ENCODE measurements around the gene CDC37L1. TPM values are rescaled to one million over a fixed set of nuclear protein-coding genes. Genes with fewer than 3 reads are reported as not detected.
A peak's percentile ranks its signal among the peaks of the same experiment; 100 is the strongest.

CDC37L1 gene
- total RNA-seq, 1 donor from 2014 or later: 23.8 TPM

GRCh38 chr9:4669890-4670289, 9.5 kb upstream of the CDC37L1 start:
- H3K27me3 ChIP-seq: no peaks in the 10 kb centered on the region

DNA sequence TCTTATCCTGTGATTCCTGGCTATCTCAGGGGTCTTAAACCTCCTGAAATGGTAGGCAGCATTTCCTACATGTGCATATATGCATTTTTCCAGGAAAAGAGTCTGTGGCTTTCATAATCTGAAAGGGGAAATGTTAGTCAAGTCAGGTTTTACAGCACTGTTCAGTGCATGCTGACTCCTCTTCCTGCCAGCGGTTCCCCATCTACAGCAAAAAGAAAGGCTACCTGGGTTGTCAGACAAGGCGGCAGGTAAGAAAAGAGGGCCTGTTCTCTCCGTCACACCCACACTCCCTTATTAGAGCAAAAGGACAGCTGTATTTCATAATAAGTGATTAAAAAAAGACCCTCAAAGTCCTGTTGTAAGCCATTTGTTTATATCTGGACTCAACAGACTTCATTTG, 8.8 kb upstream of the CDC37L1 start:
- intact Hi-C loops (cut with DNase I): no loop called here

More at GRCh38 chr9:4669890-4670289, 9.5 kb upstream of the CDC37L1 start:
- no peak for DNase-seq (ENCODE audit: extremely low spot score in 2 of 2)
- H3K27ac ChIP-seq: no peak overlapping the region
- TF ChIP-seq POLR2A (IDR thresholded peaks at IDR 0.05): no peak
- TF ChIP-seq, protein P1, sequence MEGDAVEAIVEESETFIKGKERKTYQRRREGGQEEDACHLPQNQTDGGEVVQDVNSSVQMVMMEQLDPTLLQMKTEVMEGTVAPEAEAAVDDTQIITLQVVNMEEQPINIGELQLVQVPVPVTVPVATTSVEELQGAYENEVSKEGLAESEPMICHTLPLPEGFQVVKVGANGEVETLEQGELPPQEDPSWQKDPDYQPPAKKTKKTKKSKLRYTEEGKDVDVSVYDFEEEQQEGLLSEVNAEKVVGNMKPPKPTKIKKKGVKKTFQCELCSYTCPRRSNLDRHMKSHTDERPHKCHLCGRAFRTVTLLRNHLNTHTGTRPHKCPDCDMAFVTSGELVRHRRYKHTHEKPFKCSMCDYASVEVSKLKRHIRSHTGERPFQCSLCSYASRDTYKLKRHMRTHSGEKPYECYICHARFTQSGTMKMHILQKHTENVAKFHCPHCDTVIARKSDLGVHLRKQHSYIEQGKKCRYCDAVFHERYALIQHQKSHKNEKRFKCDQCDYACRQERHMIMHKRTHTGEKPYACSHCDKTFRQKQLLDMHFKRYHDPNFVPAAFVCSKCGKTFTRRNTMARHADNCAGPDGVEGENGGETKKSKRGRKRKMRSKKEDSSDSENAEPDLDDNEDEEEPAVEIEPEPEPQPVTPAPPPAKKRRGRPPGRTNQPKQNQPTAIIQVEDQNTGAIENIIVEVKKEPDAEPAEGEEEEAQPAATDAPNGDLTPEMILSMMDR (IDR thresholded peaks at IDR 0.05): no peak
- no peak for TF ChIP-seq POLR2AphosphoS5 (IDR thresholded peaks at IDR 0.05; ENCODE audit: insufficient read depth in 1 of 2, low read depth in 1 of 2)
- intact Hi-C loops (cut with DNase I): no loop called here
- no peaks in the 10 kb centered on the region for H3K9me3 ChIP-seq
- no peak overlapping the region for H3K4me3 ChIP-seq
- H3K36me3 ChIP-seq: no peaks in the 10 kb centered on the region
- peaks cover 15% of the 10 kb centered on the region for H3K4me1 ChIP-seq

DNA sequence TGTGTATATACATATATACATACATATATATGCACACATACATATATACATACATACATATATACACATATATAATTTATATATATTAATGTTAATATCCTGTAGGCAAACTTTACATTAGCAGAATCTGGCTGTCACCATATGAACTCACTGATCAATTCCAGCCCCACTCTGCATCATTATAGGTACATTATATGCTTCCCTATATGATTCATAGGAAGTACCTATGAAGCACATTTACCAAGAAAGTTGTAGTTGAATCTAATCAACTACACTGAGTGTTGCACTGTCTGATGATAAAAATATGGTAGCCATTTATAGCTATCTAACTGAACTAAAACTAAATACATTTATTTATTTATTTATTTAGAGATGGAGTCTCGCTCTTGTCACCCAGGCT, 7.6 kb upstream of the CDC37L1 start:
- no peak for DNase-seq (ENCODE audit: extremely low spot score in 2 of 2)
- Histone ChIP-seq H3K9me3 (no peaks in the 10 kb centered on the region), H3K36me3 (no peaks in the 10 kb centered on the region), H3K27me3 (no peaks in the 10 kb centered on the region), H3K4me1 (peaks cover 3% of the 10 kb centered on the region), H3K4me3 (no peak overlapping the region), H3K27ac (no peak overlapping the region)
- intact Hi-C loops (cut with DNase I): no loop called here
- no peak for TF ChIP-seq POLR2A (IDR thresholded peaks at IDR 0.05)
- TF ChIP-seq POLR2AphosphoS5 (IDR thresholded peaks at IDR 0.05; ENCODE audit: insufficient read depth in 1 of 2, low read depth in 1 of 2): no peak
- TF ChIP-seq, protein P1 (IDR thresholded peaks at IDR 0.05): no peak

More for the DNA sequence above, 8.8 kb upstream of the CDC37L1 start:
- Histone ChIP-seq H3K36me3 (no peaks in the 10 kb centered on the region), H3K4me1 (peaks cover 8% of the 10 kb centered on the region), H3K4me3 (no peak overlapping the region), H3K27me3 (no peaks in the 10 kb centered on the region), H3K27ac (no peak overlapping the region), H3K9me3 (no peaks in the 10 kb centered on the region)
- TF ChIP-seq POLR2A (IDR thresholded peaks at IDR 0.05) (no peak), POLR2AphosphoS5 (IDR thresholded peaks at IDR 0.05; ENCODE audit: insufficient read depth in 1 of 2, low read depth in 1 of 2) (no peak)
- TF ChIP-seq, protein P1 (IDR thresholded peaks at IDR 0.05): no peak
- DNase-seq (ENCODE audit: extremely low spot score in 2 of 2): no peak

DNA sequence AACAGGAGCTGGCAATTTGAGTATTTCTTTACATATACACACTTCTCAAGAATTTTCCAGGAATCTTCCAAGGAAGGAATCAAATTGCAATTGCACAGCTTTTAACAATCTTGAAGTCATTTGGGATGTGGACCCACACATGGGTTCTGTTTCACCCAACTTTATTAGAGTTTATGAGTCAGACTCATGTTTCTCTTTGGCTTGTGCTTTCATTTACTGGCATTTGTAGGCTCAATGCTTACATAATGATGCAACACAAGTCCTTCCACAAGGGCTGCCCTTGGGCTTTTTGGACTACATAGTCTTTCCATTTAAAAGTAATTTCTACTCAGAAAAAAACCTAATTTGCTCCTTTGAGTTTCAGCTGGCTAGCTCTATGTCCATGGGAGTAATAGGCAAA, 4.6 kb upstream of the CDC37L1 start:
- intact Hi-C loops (cut with DNase I): no loop called here
- H3K27ac ChIP-seq: peak overlapping the region; percentile 75

DNA sequence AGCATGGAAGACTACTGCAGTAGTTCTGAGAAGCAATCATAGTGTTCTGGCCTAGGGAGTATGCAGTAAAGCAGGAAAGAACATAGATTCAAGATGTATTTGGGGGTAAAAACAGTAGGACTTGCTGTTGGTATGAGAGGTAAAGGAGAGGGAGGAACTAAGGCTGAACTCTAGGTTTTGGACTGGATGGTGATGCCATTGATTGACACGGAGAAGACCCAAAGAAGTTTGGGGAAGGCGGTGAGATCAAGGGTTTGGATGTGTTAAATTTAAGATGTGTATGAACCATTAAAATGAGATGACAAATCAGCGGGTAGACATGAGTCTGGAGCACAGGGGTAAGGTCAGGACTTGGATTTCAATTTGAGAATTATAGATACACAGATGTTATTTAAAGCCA, 2.0 kb upstream of the CDC37L1 start:
- Histone ChIP-seq H3K9me3 (no peaks in the 10 kb centered on the region), H3K4me1 (peaks cover 33% of the 10 kb centered on the region), H3K27me3 (no peaks in the 10 kb centered on the region), H3K4me3 (no peak overlapping the region), H3K27ac (peak overlapping the region; percentile 98), H3K36me3 (no peaks in the 10 kb centered on the region)
- no peak for DNase-seq (ENCODE audit: extremely low spot score in 2 of 2)
- intact Hi-C loops (cut with DNase I): no loop called here
- no peak for TF ChIP-seq POLR2AphosphoS5 (IDR thresholded peaks at IDR 0.05; ENCODE audit: insufficient read depth in 1 of 2, low read depth in 1 of 2)
- TF ChIP-seq, protein P1 (IDR thresholded peaks at IDR 0.05): no peak
- no peak for TF ChIP-seq POLR2A (IDR thresholded peaks at IDR 0.05)

More for the DNA sequence above, 4.6 kb upstream of the CDC37L1 start:
- Histone ChIP-seq H3K4me1 (peaks cover 14% of the 10 kb centered on the region), H3K27me3 (no peaks in the 10 kb centered on the region), H3K36me3 (no peaks in the 10 kb centered on the region), H3K4me3 (no peak overlapping the region), H3K9me3 (no peaks in the 10 kb centered on the region)
- DNase-seq (ENCODE audit: extremely low spot score in 2 of 2): no peak
- peak in 1 of 2 donors; percentile 74 for TF ChIP-seq POLR2AphosphoS5 (IDR thresholded peaks at IDR 0.05; ENCODE audit: insufficient read depth in 1 of 2, low read depth in 1 of 2)
- TF ChIP-seq, protein P1 (IDR thresholded peaks at IDR 0.05): no peak

All from vagina (tissue), 2 donors.